Activated CD4-positive, alpha-beta T cell treated with anti-CD3 and anti-CD28 coated beads, Interleukin-2, amount 50 U/mL, for 4 hours (primary cell): ENCODE results near the gene GALM.
"Not testable (repeated sequence)": the region's sequence is repeated elsewhere in the genome, so short reads cannot be mapped to it uniquely, and the experiment has no call there.

ENCODE experiments used
- DNase-seq, 2 experiments: peaks; one replicate each; pipeline ENCODE4 v3.0.0-alpha.2; 2020

GALM gene

GRCh38 chr2:38650012-38650411, 15.9 kb upstream of the GALM start:
- DNase-seq, result no peak

- DNase-seq, result no peak
Observed at GRCh38 chr2:38650717-38651116, 15.2 kb upstream of the GALM start.

GRCh38 chr2:38652431-38653273, 13.3 kb upstream of the GALM start:
- DNase-seq, result no peak

- no peak for DNase-seq
Observed at GRCh38 chr2:38653380-38653714, 12.6 kb upstream of the GALM start.

- DNase-seq, result peak; percentile 66 to 72
Observed at GRCh38 chr2:38653715-38654527, 12.0 kb upstream of the GALM start.

- DNase-seq, result no peak
Observed at GRCh38 chr2:38654528-38655381, 11.2 kb upstream of the GALM start.

GRCh38 chr2:38655441-38655840, 10.5 kb upstream of the GALM start:
- no peak for DNase-seq

- no peak for DNase-seq
Observed at GRCh38 chr2:38656866-38657480, 8.9 kb upstream of the GALM start.

GRCh38 chr2:38658613-38659012, 7.3 kb upstream of the GALM start:
- no peak for DNase-seq

- DNase-seq, result no peak
Observed at GRCh38 chr2:38659115-38659514, 6.8 kb upstream of the GALM start.

GRCh38 chr2:38660282-38660681, 5.6 kb upstream of the GALM start:
- DNase-seq, result no peak

- no peak for DNase-seq
Observed at GRCh38 chr2:38661306-38661705, 4.6 kb upstream of the GALM start.

- DNase-seq, result no peak
Observed at GRCh38 chr2:38666556-38666910, 619 bp downstream of the GALM start.

- DNase-seq, result no peak
Observed at GRCh38 chr2:38668092-38668491, 2.2 kb downstream of the GALM start.

- DNase-seq, result no peak
Observed at GRCh38 chr2:38668779-38669479, 3.0 kb downstream of the GALM start.

- DNase-seq, result no peak
Observed at GRCh38 chr2:38671303-38671702, 5.4 kb downstream of the GALM start.

- DNase-seq, result no peak
Observed at GRCh38 chr2:38671946-38672345, 6.0 kb downstream of the GALM start.

GRCh38 chr2:38672445-38673391, 6.8 kb downstream of the GALM start:
- DNase-seq, result no peak

GRCh38 chr2:38676681-38677080, 10.8 kb downstream of the GALM start:
- no peak for DNase-seq

GRCh38 chr2:38680868-38681267, 15.0 kb downstream of the GALM start:
- DNase-seq, result not testable (repeated sequence)

- DNase-seq, result no peak
Observed at GRCh38 chr2:38682008-38682575, 16.2 kb downstream of the GALM start.
